HG03520 (cell line): ENCODE results near the gene FAM120A.
A peak's percentile ranks its signal among the peaks of the same experiment; 100 is the strongest.

ENCODE experiments used
- ATAC-seq: cut with Tn5 transposase; IDR thresholded peaks from one replicate; pipeline ENCODE4 v1.9.1; 2021; ENCODE audit warnings: mild to moderate bottlenecking, moderate library complexity; ENCODE audit not compliant: unreplicated experiment

The FAM120A gene

DNA sequence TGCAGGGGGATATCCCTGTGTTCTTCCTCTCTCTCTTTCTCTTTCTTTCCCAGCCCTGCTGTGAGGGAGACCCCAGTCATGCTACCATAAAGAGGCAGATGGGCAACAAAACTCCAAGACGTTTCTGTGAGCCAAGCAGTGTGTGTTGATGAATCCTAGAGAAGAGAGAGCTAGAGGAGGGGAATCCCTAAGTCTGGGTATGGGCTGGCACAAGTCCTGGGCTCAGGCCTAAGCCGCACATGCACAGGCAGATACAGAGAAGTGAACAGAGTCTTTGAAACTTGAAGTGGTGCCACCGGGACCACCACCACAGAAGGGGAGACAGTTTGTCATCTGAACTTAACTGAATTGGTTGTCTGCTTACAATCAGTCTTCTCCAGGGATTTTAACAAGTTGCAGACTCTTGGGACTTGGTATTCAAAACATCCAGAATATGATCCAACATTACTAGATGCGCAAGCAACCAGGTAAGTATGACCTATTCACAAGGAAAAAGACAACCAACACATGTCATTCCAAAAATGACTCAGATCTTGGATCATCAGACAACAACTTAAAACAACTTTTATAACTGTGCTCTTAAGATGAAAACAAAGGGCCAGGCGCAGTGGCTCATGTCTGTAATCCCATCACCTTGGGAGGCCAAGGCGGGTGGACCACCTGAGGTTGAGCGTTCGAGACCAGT lies 10.4 kb upstream of the FAM120A start:
- ATAC-seq = no peak

GRCh38 chr9:93446073-93446472 lies 5.4 kb upstream of the FAM120A start:
- ATAC-seq = no peak

DNA sequence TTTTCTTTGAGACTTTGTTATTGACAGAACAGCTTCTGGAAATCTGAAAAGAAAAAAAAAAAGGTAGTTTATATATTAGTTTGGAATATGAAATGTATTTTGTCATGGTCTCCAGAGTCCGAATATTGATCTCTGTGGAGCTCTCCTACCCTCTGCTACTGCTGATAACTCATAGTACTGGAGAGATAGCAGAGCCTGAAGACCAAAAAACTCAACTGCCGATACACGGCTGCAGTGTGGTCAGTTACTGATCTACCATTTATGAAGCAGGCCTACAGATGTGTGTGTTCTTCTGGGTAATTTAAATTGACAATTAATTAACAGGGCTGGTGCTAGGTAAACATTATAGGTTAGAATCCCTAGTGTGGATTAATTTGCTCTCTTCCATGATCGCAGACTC lies 3.8 kb upstream of the FAM120A start:
- ATAC-seq = no peak

- ATAC-seq = no peak
Measured at GRCh38 chr9:93451849-93452709, 594 bp downstream of the FAM120A start.

DNA sequence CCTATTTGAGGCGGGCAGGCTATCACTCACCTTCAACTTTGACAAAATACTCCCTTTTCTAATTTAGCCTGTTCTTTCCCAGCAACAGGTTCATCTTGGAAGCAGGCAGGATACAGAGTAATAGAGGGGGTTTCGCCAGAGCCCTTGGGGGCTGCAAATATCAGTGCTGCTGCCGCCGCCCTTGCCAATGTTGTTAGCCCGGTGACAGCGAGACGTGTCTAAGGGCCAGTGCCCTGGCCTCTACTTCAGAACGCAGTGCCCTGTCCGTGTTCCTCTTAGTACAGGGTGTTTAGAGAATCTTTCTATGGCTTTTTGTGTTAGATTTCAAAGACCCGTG lies 1.2 kb downstream of the FAM120A start:
- no peak for ATAC-seq

DNA sequence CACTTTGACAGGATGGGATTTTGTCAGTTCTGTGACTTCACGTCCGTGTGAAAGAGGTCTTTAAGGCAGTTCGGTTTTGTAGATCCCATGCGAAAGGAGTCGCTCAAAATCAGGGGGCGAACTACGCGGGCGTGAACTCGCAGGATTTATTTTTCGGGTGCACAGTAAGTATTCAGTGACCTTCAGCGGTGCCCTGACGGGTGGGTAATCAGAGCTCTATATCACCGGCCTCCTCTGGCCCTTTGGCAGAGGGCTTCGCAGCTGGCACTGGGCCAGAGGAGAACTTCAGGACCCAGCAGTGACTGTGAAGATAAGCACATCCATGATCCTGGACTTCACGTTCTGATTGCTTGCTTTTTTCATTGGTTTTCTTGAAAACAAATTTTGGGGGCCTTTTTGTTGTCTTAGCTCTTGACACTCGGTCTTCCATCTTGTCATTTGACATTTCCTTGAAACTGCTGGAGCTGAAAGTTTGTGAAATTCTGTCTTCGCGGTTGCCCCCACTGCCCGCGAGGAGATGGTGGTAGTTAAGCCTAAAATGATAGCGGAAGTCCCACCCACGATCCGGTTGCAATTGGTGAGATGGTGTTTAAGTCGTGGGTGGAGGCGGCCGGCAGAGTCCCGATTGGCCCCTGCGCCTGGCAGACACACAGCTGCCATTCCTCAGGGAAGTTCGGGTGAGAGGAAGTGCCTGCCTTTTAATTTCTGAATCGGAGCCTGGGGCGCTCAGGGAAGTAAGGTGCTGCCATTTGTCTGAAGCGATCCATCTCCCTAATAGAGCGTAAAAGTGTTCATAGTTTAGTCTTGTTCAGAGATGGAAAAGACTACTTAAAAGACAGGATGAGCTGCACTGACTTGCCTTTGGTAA lies 1.8 kb downstream of the FAM120A start, which contains the start of gene FAM120AOS:
Gene FAM120AOS (minus strand): TSS at position 535 of the 868 bp plus-strand sequence. CDS start 872 bp downstream, outside the sequence.
- ATAC-seq = peak; percentile 54

- no peak for ATAC-seq
Measured at GRCh38 chr9:93456022-93456421, 4.5 kb downstream of the FAM120A start.

- ATAC-seq = no peak
Measured at GRCh38 chr9:93456504-93456903, 5.0 kb downstream of the FAM120A start.

GRCh38 chr9:93457006-93457405 lies 5.5 kb downstream of the FAM120A start:
- ATAC-seq = no peak

DNA sequence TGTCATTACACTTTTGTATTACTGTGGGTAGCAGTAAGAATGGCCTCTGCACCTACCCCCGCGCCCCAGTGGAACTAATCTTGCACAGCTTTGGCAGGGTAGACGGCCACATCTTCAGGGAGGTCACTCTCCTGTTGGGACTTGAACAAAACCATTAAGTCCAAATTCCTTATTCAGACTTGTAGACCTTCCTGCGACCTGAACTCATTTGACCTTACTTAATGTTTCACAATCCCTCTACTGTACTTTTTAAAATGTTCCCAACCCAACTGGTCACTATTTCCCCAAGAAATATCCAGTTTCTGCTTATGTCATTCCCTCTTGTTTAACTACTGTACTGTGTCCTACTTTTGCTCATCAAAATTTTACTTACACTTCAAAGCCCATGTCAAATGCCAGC lies 7.2 kb downstream of the FAM120A start:
- ATAC-seq = no peak

DNA sequence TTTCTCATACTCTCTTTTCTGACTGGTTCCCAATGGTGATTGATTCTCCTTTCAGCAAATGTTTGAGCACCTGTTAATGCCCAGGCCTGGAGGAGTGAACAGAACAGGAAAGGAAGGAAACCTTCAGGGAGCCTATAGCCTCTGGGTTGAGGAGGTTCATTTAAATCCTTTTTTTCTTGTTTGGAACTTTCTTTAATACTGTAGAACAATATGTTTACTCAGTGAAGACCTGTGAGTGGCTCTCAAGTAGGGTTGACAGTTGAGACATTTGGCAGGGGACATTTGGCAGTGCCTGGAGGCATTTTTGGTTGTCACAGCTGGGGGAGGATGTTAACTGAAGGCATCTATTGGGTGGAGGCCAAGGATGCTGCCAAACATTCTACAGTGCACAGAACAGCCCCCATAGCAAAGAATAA lies 8.0 kb downstream of the FAM120A start:
- no peak for ATAC-seq

GRCh38 chr9:93460689-93461413 lies 9.4 kb downstream of the FAM120A start:
- ATAC-seq = no peak

GRCh38 chr9:93461414-93461743 lies 9.9 kb downstream of the FAM120A start:
- no peak for ATAC-seq

DNA sequence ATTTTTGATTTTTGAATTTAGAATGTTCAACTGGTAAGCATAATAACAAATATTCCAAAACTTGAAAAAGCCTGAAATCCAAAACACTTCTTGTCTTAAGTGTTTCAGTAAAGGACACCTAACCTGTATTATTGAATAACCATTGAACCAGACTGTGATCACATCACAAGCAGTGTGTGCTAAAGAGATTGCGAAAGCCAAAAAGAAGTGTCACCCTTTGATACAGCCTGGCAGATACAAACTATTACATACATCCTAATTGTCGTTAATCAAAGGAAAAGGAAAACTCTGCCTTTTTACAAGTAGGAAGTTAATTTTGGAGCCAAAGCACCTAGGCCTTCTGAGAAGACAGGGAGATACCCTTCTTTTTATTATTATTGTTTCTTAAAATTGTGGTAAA lies 10.3 kb downstream of the FAM120A start:
- no peak for ATAC-seq

- ATAC-seq = no peak
Measured at GRCh38 chr9:93463638-93464248, 12.3 kb downstream of the FAM120A start.

GRCh38 chr9:93464395-93464794 lies 12.9 kb downstream of the FAM120A start:
- ATAC-seq = no peak

GRCh38 chr9:93464876-93465275 lies 13.4 kb downstream of the FAM120A start:
- ATAC-seq = no peak

DNA sequence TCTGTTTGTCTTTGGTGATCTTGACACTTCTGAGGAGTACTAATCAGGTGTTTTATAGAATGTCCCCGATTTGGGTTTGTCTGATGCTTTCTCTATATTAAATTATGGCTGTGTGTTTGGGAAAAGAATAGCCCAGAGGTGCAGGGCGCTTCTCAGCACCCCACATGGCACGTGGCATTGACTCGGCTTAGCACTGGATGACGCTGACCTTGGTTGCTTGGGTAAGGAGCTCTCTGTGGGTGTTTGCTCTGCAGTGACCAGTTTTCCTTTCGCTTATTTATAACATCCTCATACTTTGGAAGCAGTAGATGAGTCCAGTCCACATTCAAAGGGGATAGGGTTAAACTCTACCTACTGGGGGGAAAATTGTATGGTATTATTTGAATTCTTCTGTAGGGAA lies 14.4 kb downstream of the FAM120A start:
- ATAC-seq = no peak

GRCh38 chr9:93466416-93467061 lies 15.1 kb downstream of the FAM120A start:
- no peak for ATAC-seq

DNA sequence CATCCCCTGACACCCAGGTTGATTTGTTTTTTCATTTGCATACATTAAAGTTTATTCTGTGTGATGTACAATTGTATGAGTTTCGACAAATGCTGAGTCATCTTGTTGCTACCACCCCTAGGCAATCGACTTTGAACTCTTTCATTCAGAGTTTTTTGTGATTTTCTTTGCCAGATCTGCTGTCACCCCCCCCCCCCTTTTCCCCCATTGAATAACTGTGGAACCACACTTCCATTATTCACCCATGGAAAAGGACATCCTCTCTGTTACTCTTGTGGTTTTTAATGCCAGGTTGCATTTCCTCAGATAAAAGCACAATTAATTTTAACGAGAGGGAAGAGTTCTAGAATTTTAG lies 15.6 kb downstream of the FAM120A start:
- ATAC-seq = no peak
